IPS-11a (cell line): Measurements from ENCODE around the gene STX8.

ENCODE experiments used
- H3K4me3 ChIP-seq: one replicate; pipeline ENCODE4 v1.5.1; 2013; ENCODE audit warnings: low read depth, low read length, control low read depth

Gene STX8

GRCh38 chr17:9446528-9446927, 129.1 kb downstream of the STX8 start:
- H3K4me3 ChIP-seq, result no peak overlapping the region

- no peak overlapping the region for H3K4me3 ChIP-seq
These were observed 130.2 kb downstream of the STX8 start for GRCh38 chr17:9445424-9445823.

- no peak overlapping the region for H3K4me3 ChIP-seq
These were observed 130.9 kb downstream of the STX8 start for GRCh38 chr17:9444687-9445086.

- no peak overlapping the region for H3K4me3 ChIP-seq
These were observed 131.8 kb downstream of the STX8 start for GRCh38 chr17:9443811-9444210.

- no peak overlapping the region for H3K4me3 ChIP-seq
These were observed 135.8 kb downstream of the STX8 start for GRCh38 chr17:9439851-9440250.

GRCh38 chr17:9436630-9437029, 139.0 kb downstream of the STX8 start:
- no peak overlapping the region for H3K4me3 ChIP-seq

GRCh38 chr17:9435165-9435564, 140.5 kb downstream of the STX8 start:
- H3K4me3 ChIP-seq, result no peak overlapping the region

GRCh38 chr17:9434642-9435057, 141.0 kb downstream of the STX8 start:
- H3K4me3 ChIP-seq, result no peak overlapping the region

GRCh38 chr17:9432934-9433421, 142.6 kb downstream of the STX8 start:
- H3K4me3 ChIP-seq, result no peak overlapping the region

GRCh38 chr17:9432134-9432885, 143.3 kb downstream of the STX8 start:
- no peak overlapping the region for H3K4me3 ChIP-seq

- no peak overlapping the region for H3K4me3 ChIP-seq
These were observed 144.0 kb downstream of the STX8 start for GRCh38 chr17:9431620-9432019.

GRCh38 chr17:9427465-9428315, 147.9 kb downstream of the STX8 start:
- H3K4me3 ChIP-seq, result no peak overlapping the region

- no peak overlapping the region for H3K4me3 ChIP-seq
These were observed 151.5 kb downstream of the STX8 start for GRCh38 chr17:9424071-9424640.

- H3K4me3 ChIP-seq, result no peak overlapping the region
These were observed 154.1 kb downstream of the STX8 start for GRCh38 chr17:9421525-9421924.

GRCh38 chr17:9419932-9420453, 155.6 kb downstream of the STX8 start:
- H3K4me3 ChIP-seq, result no peak overlapping the region

GRCh38 chr17:9414471-9414870, 161.1 kb downstream of the STX8 start:
- no peak overlapping the region for H3K4me3 ChIP-seq

GRCh38 chr17:9410737-9411136, 164.9 kb downstream of the STX8 start:
- no peak overlapping the region for H3K4me3 ChIP-seq

- H3K4me3 ChIP-seq, result no peak overlapping the region
These were observed 165.3 kb downstream of the STX8 start for GRCh38 chr17:9410301-9410700.

GRCh38 chr17:9409878-9410277, 165.7 kb downstream of the STX8 start:
- H3K4me3 ChIP-seq, result no peak overlapping the region

- H3K4me3 ChIP-seq, result no peak overlapping the region
These were observed 166.5 kb downstream of the STX8 start for GRCh38 chr17:9408868-9409829.
